IMR-90 (cell line): ENCODE results near the gene GIMAP7. TPM values are rescaled to one million over a fixed set of nuclear protein-coding genes. Genes with fewer than 3 reads are reported as not detected.

Source experiments
- ATAC-seq: fragments of 200-7000 bp; cut with Tn5 transposase; 2 replicates; pipeline ENCODE4 v1.9.1; 2020; ENCODE audit warnings: low read depth, mild to moderate bottlenecking, moderate library complexity
- BruUV-seq: library from RNA; stranded (reverse); fragments of 400-500 nt; replicated peaks from 2 replicates; lab custom pipeline; 2021; lab: Mats Ljungman, UMichigan
- CTCF ChIA-PET: fragments of 300-600 bp; formaldehyde crosslinking; extraction: SDS; loops from one replicate; lab custom pipeline; 2021; ENCODE audit warnings: antibody characterized with exemption; lab: Yijun Ruan, JAX
- POLR2A ChIA-PET: fragments of 300-600 bp; sonication (Branson Sonifier 250); formaldehyde crosslinking; loops from one replicate; lab custom pipeline; 2022; ENCODE audit warnings: antibody characterized with exemption; ENCODE audit not compliant: unreplicated experiment; lab: Charles Lee
- DNase-seq: peaks from one replicate; pipeline ENCODE4 v3.0.0; 2013
- H2AFZ ChIP-seq: replicated peaks from 2 replicates; pipeline ENCODE3; 2013; ENCODE audit warnings: low read length, mild to moderate bottlenecking; ENCODE audit not compliant: poor library complexity
- H2AK5ac ChIP-seq: 2 replicates; pipeline ENCODE4 v1.6.1; 2013; ENCODE audit warnings: low read depth, low read length, inconsistent platforms
- H2AK9ac ChIP-seq: replicated peaks from 2 replicates; pipeline ENCODE3; 2013; ENCODE audit warnings: mild to moderate bottlenecking, low read depth, low read length, moderate library complexity; ENCODE audit not compliant: poor library complexity
- H2BK120ac ChIP-seq: 2 replicates; pipeline ENCODE4 v1.6.1; 2013; ENCODE audit warnings: low read depth, low read length, inconsistent platforms
- H2BK15ac ChIP-seq: 3 replicates; pipeline ENCODE4 v1.6.1; 2013; ENCODE audit warnings: low read depth, low read length, inconsistent platforms
- H2BK20ac ChIP-seq: 2 replicates; pipeline ENCODE4 v1.6.1; 2013; ENCODE audit warnings: low read depth, mild to moderate bottlenecking, inconsistent platforms, low read length, moderate library complexity
- H2BK5ac ChIP-seq: 2 replicates; pipeline ENCODE4 v1.6.1; 2013; ENCODE audit warnings: mild to moderate bottlenecking, low read depth, low read length, inconsistent platforms; ENCODE audit not compliant: poor library complexity, severe bottlenecking
- H3K14ac ChIP-seq: replicated peaks from 2 replicates; pipeline ENCODE4 v1.6.1; 2013; ENCODE audit warnings: low read depth, low read length, inconsistent platforms
- H3K18ac ChIP-seq: 2 replicates; pipeline ENCODE4 v1.6.1; 2013; ENCODE audit warnings: low read depth, low read length, control low read depth
- H3K23ac ChIP-seq: 2 replicates; pipeline ENCODE4 v1.6.1; 2013; ENCODE audit warnings: low read depth, low read length, inconsistent platforms
- H3K27ac ChIP-seq: 2 replicates; pipeline ENCODE4 v1.5.1; 2013; ENCODE audit warnings: mild to moderate bottlenecking, control low read depth, low read length; ENCODE audit not compliant: insufficient read depth
- H3K27me3 ChIP-seq: 2 replicates; pipeline ENCODE4 v1.6.1; 2013; ENCODE audit warnings: low read length; ENCODE audit not compliant: control insufficient read depth, insufficient read depth
- H3K36me3 ChIP-seq: 2 replicates; pipeline ENCODE4 v1.6.1; 2013; ENCODE audit warnings: low read length, mixed read lengths; ENCODE audit not compliant: control insufficient read depth, insufficient read depth
- H3K4ac ChIP-seq: 2 replicates; pipeline ENCODE4 v1.6.1; 2013; ENCODE audit warnings: low read depth, low read length, inconsistent platforms
- H3K4me1 ChIP-seq: 2 replicates; pipeline ENCODE4 v1.6.1; 2013; ENCODE audit warnings: low read length, mixed read lengths; ENCODE audit not compliant: control insufficient read depth, insufficient read depth
- H3K4me2 ChIP-seq: 2 replicates; pipeline ENCODE4 v1.6.1; 2013; ENCODE audit warnings: low read depth, mild to moderate bottlenecking, control low read depth, low read length, moderate library complexity
- H3K4me3 ChIP-seq: 2 replicates; pipeline ENCODE4 v1.5.1; 2013; ENCODE audit warnings: low read depth, mild to moderate bottlenecking, control low read depth, low read length, moderate library complexity; ENCODE audit not compliant: insufficient read depth
- H3K56ac ChIP-seq: 2 replicates; pipeline ENCODE4 v1.6.1; 2013; ENCODE audit warnings: low read length, inconsistent platforms; ENCODE audit not compliant: insufficient read depth; ENCODE audit errors: extremely low read depth
- H3K79me1 ChIP-seq, 2 experiments: 2 replicates each; pipeline ENCODE4 v1.6.1; 2013; ENCODE audit warnings: low read length in 2 of 2, inconsistent platforms in 1 of 2, low read depth in 1 of 2
- H3K9ac ChIP-seq: 2 replicates; pipeline ENCODE4 v1.6.1; 2013; ENCODE audit warnings: low read depth, low read length, control low read depth
- H3K9me1 ChIP-seq: 2 replicates; pipeline ENCODE4 v1.6.1; 2013; ENCODE audit warnings: low read length, inconsistent platforms; ENCODE audit not compliant: insufficient read depth
- H3K9me3 ChIP-seq: 2 replicates; pipeline ENCODE4 v1.6.1; 2013; ENCODE audit warnings: low read length; ENCODE audit not compliant: control insufficient read depth, insufficient read depth
- H4K20me1 ChIP-seq: 2 replicates; pipeline ENCODE4 v1.6.1; 2013; ENCODE audit warnings: low read length, inconsistent platforms; ENCODE audit not compliant: insufficient read depth
- H4K5ac ChIP-seq: 2 replicates; pipeline ENCODE4 v1.6.1; 2013; ENCODE audit warnings: mild to moderate bottlenecking, low read depth, low read length, control low read depth
- H4K8ac ChIP-seq, 2 experiments: 2 replicates each; pipeline ENCODE4 v1.6.1; 2013; ENCODE audit warnings: low read depth in 2 of 2, low read length in 2 of 2, control low read depth in 1 of 2, inconsistent platforms in 1 of 2
- H4K91ac ChIP-seq: 2 replicates; pipeline ENCODE4 v1.6.1; 2013; ENCODE audit warnings: low read depth, low read length, inconsistent platforms; ENCODE audit not compliant: insufficient read depth
- CTCF ChIP-seq: conservative IDR thresholded peaks from 2 replicates; pipeline ENCODE4 v1.5.1; 2012; ENCODE audit warnings: mild to moderate bottlenecking, low read depth, low read length, improper control_type of control experiment
- MAFK ChIP-seq: IDR thresholded peaks from 2 replicates; pipeline ENCODE4 v1.6.1; 2012; ENCODE audit warnings: low read depth, low read length, improper control_type of control experiment
- MXI1 ChIP-seq: IDR thresholded peaks from 2 replicates; pipeline ENCODE4 v1.6.1; 2012; ENCODE audit warnings: low read depth, mild to moderate bottlenecking, low read length, moderate library complexity, borderline replicate concordance
- SMC3 ChIP-seq: fragments of 150-350 bp; IDR thresholded peaks from 2 replicates; pipeline ENCODE4 v1.6.1; 2016; ENCODE audit warnings: low read depth, mild to moderate bottlenecking, antibody characterized with exemption, low read length, moderate library complexity
- WGBS, 2 experiments: methylation state at CpG; one replicate each; pipeline versions ENCODE4 v1.1.5 to v1.1.7; 2013; ENCODE audit warnings: missing lambda C conversion rate in 2 of 2; ENCODE audit not compliant: insufficient read length in 1 of 2; ENCODE audit errors: extremely low coverage in 2 of 2; 5-methylcytosine and 5-hydroxymethylcytosine counted together
- dilution Hi-C: fragments of 300-500 bp; cut with HindIII; formaldehyde crosslinking; loops from one replicate; pipeline ENCODE4 v1.14.3; 2018; ENCODE audit warnings: low sequenced_read_pairs; ENCODE audit not compliant: unreplicated experiment
- in situ Hi-C: fragments of 300-500 bp; cut with MboI; formaldehyde crosslinking; loops from 3 replicates; pipeline ENCODE4 v1.14.3; 2019; ENCODE audit warnings: low sequenced_read_pairs, inconsistent platforms, mixed read lengths
- intact Hi-C: fragments of 100-400 bp; cut with micrococcal nuclease; formaldehyde crosslinking; loops from 2 replicates; pipeline ENCODE4 v1.10.0; 2022
- polyA plus RNA-seq, 3 experiments: library from polyadenylated mRNA; depleted of rRNA; stranded (reverse); fragments of >200 nt; gene quantifications; 2 replicates each; pipeline ENCODE4 v1.2.3, GENCODE V29; 2012; ENCODE audit warnings: low replicate concordance in 1 of 3
- total RNA-seq: library from RNA; depleted of rRNA; stranded (reverse); fragments of >200 nt; gene quantifications from 2 replicates; pipeline ENCODE4 v1.2.3, GENCODE V29; 2012

Gene GIMAP7
- total and polyA plus RNA-seq, 2 of the 4 experiments (the other 2 are of a cell fraction), result not detected

GRCh38 chr7:150567169-150567568 is 52.5 kb downstream of the GIMAP7 start, which contains the start of gene GIMAP4:
Gene GIMAP4, plus strand, starts transcription at chr7:150567390. Its CDS starts 2,512 bp downstream, at chr7:150569902.
- Histone ChIP-seq H4K91ac (no peak within 1 kb of the TSS), H3K4me1 (no peaks in the 10 kb centered on the region), H3K27me3 (no peaks in the 10 kb centered on the region), H3K9me1 (no peaks in the 10 kb centered on the region), H2AK5ac (no peak within 1 kb of the TSS), H3K9me3 (peaks cover 29% of the 10 kb centered on the region), H3K27ac (no peak within 1 kb of the TSS), H3K56ac (no peak within 1 kb of the TSS), H2BK120ac (no peak within 1 kb of the TSS), H3K23ac (no peak within 1 kb of the TSS), H2BK5ac (no peak within 1 kb of the TSS), H2AK9ac (no peak within 1 kb of the TSS), H2BK15ac (no peak within 1 kb of the TSS), H3K4me3 (no peak within 1 kb of the TSS), H3K4me2 (no peak within 1 kb of the TSS), H3K79me1 (no peaks in the 10 kb centered on the region), H3K4ac (no peak within 1 kb of the TSS), H2AFZ (no peak within 1 kb of the TSS), H2BK20ac (no peak within 1 kb of the TSS), H3K9ac (no peak within 1 kb of the TSS), H4K20me1 (no peaks in the 10 kb centered on the region), H3K18ac (no peak within 1 kb of the TSS), H4K8ac (no peak within 1 kb of the TSS), H3K14ac (no peak within 1 kb of the TSS), H4K5ac (no peak within 1 kb of the TSS), H3K36me3 (no peaks in the 10 kb centered on the region)
- DNase-seq (no peak), ATAC-seq (no peak)
- dilution Hi-C loops (no loop called here), in situ Hi-C loops (no loop called here), intact Hi-C loops (no loop called here)
- no CpG with 5 or more reads among the region's 9 CpGs for WGBS, 2 experiments
- BruUV-seq, result no TSS peak
- ChIA-PET POLR2A (no interaction called here), CTCF (no interaction called here)
- no peak for TF ChIP-seq MXI1
- no peak for TF ChIP-seq CTCF
- TF ChIP-seq MAFK, result no peak
- no peak for TF ChIP-seq SMC3
